LNCaP clone FGC (cell line): ENCODE results near the gene UIMC1.

Experiments
- DNase-seq: peaks from one replicate; pipeline ENCODE4 v3.0.0-alpha.2; 2011; ENCODE audit warnings: low read depth
- H3K4me3 ChIP-seq: 2 replicates; pipeline ENCODE4 v1.5.1; 2011; ENCODE audit warnings: mild to moderate bottlenecking, low read depth, low read length, control low read depth
- TF ChIP-seq, protein P1 (sequence below): IDR thresholded peaks from 2 replicates; pipeline ENCODE4 v1.5.1; 2012; ENCODE audit warnings: mild to moderate bottlenecking; ENCODE audit not compliant: control insufficient read depth, insufficient read depth; ENCODE audit errors: extremely low read depth

Gene UIMC1

DNA sequence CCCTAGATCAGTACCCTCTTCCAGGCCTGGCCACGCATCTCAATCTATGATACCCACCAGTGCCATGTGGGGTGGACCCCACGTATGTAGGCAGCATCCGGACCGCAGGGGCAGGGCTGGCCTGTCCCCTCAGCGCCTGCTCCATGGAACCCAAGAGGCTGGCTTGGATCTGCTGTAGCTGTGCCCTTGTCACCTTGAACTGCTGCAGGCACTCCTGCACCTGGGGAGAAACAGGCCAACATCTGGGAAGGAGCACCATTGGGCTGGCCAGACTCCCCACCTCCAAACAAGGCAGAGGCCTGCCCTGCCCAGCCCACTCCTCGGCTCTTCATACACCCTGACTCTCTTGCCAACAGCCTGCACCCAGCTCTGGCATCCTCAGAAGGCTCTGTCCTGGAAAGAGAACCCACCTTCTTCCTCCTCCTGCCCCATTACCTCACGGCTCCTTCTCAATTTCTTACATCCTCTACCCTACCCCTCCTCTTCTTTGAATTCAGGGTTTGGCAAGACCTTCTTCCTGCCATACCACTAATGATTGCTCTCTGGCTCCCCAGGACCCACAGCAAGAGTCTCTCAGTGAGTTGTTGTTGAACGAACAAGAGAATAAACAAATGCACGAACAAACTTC, 115.1 kb downstream of the UIMC1 start:
- TF ChIP-seq, protein P1, sequence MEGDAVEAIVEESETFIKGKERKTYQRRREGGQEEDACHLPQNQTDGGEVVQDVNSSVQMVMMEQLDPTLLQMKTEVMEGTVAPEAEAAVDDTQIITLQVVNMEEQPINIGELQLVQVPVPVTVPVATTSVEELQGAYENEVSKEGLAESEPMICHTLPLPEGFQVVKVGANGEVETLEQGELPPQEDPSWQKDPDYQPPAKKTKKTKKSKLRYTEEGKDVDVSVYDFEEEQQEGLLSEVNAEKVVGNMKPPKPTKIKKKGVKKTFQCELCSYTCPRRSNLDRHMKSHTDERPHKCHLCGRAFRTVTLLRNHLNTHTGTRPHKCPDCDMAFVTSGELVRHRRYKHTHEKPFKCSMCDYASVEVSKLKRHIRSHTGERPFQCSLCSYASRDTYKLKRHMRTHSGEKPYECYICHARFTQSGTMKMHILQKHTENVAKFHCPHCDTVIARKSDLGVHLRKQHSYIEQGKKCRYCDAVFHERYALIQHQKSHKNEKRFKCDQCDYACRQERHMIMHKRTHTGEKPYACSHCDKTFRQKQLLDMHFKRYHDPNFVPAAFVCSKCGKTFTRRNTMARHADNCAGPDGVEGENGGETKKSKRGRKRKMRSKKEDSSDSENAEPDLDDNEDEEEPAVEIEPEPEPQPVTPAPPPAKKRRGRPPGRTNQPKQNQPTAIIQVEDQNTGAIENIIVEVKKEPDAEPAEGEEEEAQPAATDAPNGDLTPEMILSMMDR, result no peak
- no peak for DNase-seq
- no peak overlapping the region for H3K4me3 ChIP-seq

DNA sequence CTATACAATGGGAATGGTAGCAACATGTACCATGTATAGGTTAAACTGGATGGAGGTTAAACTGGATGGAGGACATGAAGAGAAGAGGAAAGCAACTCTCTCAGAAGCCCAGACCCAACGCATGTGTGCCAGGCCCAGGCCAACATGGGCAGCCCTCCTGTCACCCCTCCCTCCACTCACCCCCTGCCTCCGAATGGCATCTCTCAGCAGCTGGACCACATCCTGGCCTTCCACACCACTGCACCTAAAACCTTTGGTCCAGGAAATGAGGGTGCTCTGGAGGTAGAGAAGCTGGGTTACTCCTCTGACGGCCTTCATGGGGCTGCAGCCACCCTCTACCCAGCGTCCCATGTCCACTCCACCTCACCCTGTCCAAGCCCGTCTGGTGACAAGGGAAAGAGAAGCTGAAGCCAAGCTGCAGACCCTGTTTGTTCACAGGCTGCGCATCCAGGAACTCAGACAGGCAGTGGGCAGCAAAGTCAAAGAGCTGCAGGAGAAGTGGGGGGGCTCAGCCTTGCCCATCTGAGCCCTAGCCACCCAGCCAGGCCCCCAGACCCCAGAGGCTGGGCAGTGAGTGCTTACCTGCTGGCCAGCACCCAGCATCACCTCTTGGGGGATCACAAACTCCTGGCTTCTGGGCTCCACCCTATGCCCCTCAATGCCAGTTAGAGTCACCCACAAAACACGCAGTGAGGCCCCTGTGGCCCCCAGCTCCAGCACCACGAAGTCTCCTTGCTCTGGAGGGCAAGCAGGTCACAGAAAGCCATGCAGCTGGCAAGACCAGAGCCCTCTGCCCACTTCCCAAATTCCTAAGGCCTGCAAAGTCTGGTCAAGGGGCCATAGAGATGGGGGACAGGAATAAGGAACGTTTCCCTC, 115.9 kb downstream of the UIMC1 start:
- no peak for DNase-seq
- H3K4me3 ChIP-seq, result no peak overlapping the region
- TF ChIP-seq, protein P1, result no peak

DNA sequence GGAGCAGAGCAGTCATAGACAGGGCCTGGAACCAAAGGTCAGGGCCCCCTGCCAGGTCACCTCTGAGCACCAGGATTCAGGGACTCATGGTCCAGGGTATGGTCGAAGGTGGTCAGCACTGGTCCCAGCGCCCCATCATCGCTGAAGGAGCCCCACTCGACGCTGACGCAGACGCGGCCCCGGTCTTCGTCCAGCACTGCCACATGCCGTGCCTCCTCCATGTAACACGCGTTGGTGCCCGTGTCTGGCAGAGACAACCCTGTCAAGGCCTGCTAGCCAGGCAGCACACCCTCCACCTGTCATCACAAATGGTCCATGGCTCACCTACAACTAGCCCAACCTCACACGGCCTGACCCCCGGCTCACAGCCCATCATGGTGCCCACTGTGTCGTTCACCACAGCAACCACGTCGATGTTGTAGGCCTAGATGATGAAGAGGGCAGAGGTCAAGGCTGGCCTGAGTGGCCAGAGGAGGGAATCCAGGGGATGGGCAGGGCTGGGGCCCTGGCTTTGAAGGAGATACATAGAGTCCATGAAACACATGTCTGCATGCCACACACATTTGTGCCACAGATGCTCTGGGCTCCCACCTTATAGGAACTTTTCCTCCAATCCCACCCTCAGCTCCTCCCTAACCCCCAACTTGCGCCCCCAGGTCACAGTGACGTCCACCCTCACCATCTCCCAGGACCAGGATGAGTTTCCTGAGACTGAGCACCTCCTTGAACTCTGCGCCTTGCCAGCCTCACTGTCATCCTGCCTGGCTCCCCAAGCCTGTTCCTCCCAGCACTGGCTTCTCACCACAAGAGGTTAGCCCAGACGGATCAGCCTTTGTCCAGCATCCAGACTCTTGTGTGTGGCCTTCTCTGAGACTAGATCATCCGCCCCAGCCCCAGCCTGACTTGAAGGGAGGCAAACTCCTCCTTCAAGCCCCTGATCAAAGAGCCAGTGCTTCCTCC, 117.0 kb downstream of the UIMC1 start:
- no peak for DNase-seq
- TF ChIP-seq, protein P1, result no peak
- no peak overlapping the region for H3K4me3 ChIP-seq

DNA sequence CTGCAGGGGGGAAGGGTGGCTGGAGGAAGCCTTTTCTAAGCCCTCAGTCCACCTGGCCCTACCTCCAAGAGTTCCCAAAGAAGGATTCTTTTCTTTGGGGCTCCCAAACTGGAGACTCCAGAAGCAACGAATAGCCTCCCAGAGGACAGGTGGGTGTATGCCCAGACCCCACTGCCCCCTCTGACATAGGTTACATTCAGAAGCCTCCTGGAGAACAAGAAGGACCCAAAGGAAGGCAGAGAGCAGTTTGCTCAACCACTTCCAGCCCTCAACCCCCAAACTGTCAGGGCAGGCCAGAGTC, 117.8 kb downstream of the UIMC1 start:
- H3K4me3 ChIP-seq, result no peak overlapping the region
- no peak for DNase-seq
- TF ChIP-seq, protein P1, result no peak

DNA sequence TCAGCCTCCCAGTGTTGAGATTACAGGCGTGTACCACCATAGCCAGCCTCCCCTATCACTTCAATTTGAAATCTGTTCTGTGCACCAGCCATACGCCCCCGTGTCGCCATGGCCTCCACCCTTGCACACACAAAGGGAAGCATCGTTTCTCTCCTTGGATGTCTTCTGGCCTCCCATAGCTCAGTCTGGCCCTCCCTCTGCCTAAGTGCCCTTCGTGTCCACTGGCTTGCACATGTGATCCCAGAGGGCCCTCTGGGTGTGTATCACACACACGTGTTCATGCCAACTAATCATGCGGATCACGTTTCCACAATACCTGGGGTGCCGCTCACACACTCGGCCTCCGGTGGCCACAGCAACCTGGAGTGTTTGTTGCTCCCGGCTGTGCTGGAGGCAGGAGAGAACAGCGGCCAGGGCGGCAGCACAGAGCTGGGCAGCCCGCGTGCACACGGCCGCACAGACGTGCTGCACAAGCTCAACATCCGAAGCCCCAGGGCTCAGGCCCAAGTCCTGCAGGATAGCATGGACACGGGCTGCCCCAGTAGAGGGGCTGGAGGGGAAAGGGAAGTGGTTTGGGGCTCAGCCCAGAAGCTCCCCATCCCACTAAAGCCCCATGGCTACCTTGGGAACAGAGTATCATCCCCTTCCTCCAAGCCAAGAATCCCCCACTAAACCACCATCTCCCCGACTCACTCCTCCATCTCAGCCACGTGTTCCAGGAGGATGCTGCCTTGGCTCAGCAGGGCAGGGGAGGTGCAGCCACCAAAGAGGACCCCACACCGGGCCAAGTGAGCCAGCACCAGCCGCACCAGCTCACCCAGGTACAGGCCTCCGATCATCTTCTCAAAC, 118.3 kb downstream of the UIMC1 start:
- DNase-seq, result no peak
- TF ChIP-seq, protein P1, result no peak
- H3K4me3 ChIP-seq, result no peak overlapping the region

DNA sequence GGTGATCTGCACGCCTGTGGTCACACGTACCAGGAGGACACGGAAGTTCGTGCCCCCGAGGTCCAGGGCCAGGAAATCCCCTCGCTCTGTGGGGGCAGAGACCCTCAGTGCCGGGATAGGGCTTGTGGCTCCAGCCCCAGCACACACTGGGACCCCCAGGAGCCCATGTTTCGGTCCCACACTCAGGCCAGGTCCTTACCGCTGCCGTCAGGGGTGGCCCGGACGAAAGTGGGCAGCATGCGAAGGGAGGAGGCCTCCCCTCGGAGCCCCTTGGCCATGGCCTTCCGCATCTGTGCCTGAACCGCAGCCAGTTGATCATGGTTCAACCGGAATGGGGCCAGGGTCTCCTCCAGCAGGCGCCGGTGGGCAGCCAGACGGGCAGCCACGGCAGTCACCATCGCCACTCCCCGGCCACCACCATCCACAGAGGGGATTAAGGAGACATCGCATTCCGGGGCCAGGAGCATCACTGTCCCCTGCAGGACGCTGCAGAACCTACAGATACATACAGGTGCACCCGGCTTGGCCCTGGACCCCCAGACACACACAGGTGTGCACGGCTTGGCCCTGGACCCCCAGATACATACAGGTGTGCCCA, 119.2 kb downstream of the UIMC1 start:
- TF ChIP-seq, protein P1, result no peak
- H3K4me3 ChIP-seq, result no peak overlapping the region
- no peak for DNase-seq
